DND-41 (cell line): ENCODE results near the gene EXOC6.

ENCODE experiments used
- CTCF ChIP-seq: IDR thresholded peaks from 2 replicates; pipeline ENCODE4 v1.5.1; 2012; ENCODE audit warnings: borderline replicate concordance, low read length, moderate library complexity, mild to moderate bottlenecking; ENCODE audit not compliant: poor library complexity, severe bottlenecking; ENCODE audit errors: extremely low read depth
- EZH2 ChIP-seq: IDR thresholded peaks from 3 replicates; pipeline ENCODE4 v1.6.1; 2012; ENCODE audit warnings: borderline replicate concordance, low read depth, mild to moderate bottlenecking, moderate library complexity, low read length, inconsistent platforms; ENCODE audit not compliant: severe bottlenecking

DNA sequence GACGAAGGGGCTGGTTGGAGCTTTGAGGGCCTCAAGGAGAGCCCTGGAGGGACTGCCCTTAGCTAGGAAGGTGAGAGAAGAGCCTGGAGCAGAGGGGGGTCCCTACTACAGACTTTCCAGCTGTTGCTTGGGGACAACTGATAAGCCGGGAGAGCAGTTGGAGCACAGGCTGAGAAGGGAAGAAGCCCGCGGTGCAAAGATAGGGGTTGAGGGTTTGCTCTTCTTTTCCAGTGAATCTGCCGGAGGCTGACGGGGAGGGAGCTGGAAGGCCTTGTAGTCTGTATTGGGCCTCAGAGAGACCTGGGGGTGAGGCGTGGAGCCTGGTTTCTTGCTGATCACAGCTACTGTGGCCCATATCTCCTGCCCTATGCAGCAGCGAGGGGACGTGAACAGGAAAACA, 249.1 kb downstream of the EXOC6 start:
- TF ChIP-seq EZH2 (no peak), CTCF (no peak)
